ENCODE data around the gene NHSL1. TPM values are rescaled to one million over a fixed set of nuclear protein-coding genes. Genes with fewer than 3 reads are reported as not detected.

The NHSL1 gene
- total and polyA plus RNA-seq, 2 of the 8 experiments (the other 6 are each of a cell fraction or from before 2014, with no cell fraction given): 7.2 to 32.4 TPM

GRCh38 chr6:138405816-138406413, 93.4 kb downstream of the NHSL1 start:
- ChIA-PET CTCF (ENCODE audit: partially characterized antibody) (interaction anchor here (1.0 to 4.2 kb wide), 5 partner anchors 101 to 289 kb away, joined by 4 to 35 read pairs (median 5); no protein-coding TSS in a partner anchor), POLR2A (ENCODE audit: partially characterized antibody) (interaction anchor here (2.3 to 3.0 kb wide), 2 partner anchors 9 to 14 kb away, joined by 12 read pairs; no protein-coding TSS in a partner anchor)
- DNase-seq (ENCODE audit: low read depth in 1 of 2, low spot score in 2 of 2): no peak
- H4K8ac ChIP-seq (ENCODE audit: extremely low read depth, insufficient read depth, low read length): no peak overlapping the region
- H3K4me3 ChIP-seq (ENCODE audit: extremely low read depth in 1 of 4, insufficient read depth in 2 of 4, low read depth in 3 of 4, low read length in 4 of 4): no peak overlapping the region
- H3K79me2 ChIP-seq (ENCODE audit: control insufficient read depth in 1 of 2, insufficient read depth in 2 of 2, low read length in 2 of 2): no peaks in the 10 kb centered on the region
- H3K4me2 ChIP-seq (ENCODE audit: insufficient read depth in 1 of 2, low read depth in 2 of 2, low read length in 2 of 2): peak overlapping the region in 1 of 2 experiments; percentile 74; a peak in 1 of 4 replicates
- no peak overlapping the region for H3K9ac ChIP-seq (replicated peaks in 1 of 4; ENCODE audit: extremely low read depth in 1 of 4, low read depth in 3 of 4, low read length in 3 of 4)
- no peak overlapping the region for H3K14ac ChIP-seq (ENCODE audit: insufficient read length)
- no peak overlapping the region for H2BK20ac ChIP-seq (ENCODE audit: low read length)
- no peak overlapping the region for H2BK5ac ChIP-seq (ENCODE audit: low read depth, low read length)
- no peak overlapping the region for H2AK5ac ChIP-seq (ENCODE audit: low read depth, low read length)
- no peak overlapping the region for H4K91ac ChIP-seq (replicated peaks; ENCODE audit: insufficient read length, low read length)
- no peak overlapping the region for H2BK15ac ChIP-seq (ENCODE audit: low read length)
- no peak overlapping the region for H3K18ac ChIP-seq (ENCODE audit: extremely low read depth, low read length)
- no peak overlapping the region for H4K5ac ChIP-seq (ENCODE audit: insufficient read length, low read depth, low read length)
- H3K56ac ChIP-seq (replicated peaks; ENCODE audit: insufficient read length, low read depth, low read length): no peak overlapping the region
- peaks cover 6% of the 10 kb centered on the region; the same call in 1 of the 2 replicates for H3K23me2 ChIP-seq (ENCODE audit: low read depth, low read length)
- 88% methylated on average over 5 of the region's 5 CpGs; no CpG with 5 or more reads in 1 of the 2 experiments for WGBS, 2 experiments (ENCODE audit: extremely low coverage in 1 of 2, insufficient coverage in 1 of 2, insufficient read length in 1 of 2, insufficient replicate concordance in 2 of 2, low coverage in 1 of 2, low lambda C conversion rate in 2 of 2, missing lambda C conversion rate in 1 of 2)
- peaks cover 2 to 34% (median 14%) of the 10 kb centered on the region in 4 experiments; a peak in 7 of 8 replicates for H3K36me3 ChIP-seq (ENCODE audit: control insufficient read depth in 2 of 4, insufficient read depth in 4 of 4, low read length in 3 of 4)
- no peak for FAIRE-seq
- no peak overlapping the region for H2BK120ac ChIP-seq (replicated peaks; ENCODE audit: low read depth, low read length)
- no peak overlapping the region for H3K27ac ChIP-seq (ENCODE audit: low read depth, low read length)
- H3K4me1 ChIP-seq (replicated peaks in 1 of 4; ENCODE audit: control insufficient read depth in 3 of 4, insufficient read depth in 4 of 4, low read length in 3 of 4): peaks cover 0 to 3% (median 0%) of the 10 kb centered on the region in 4 experiments; a peak in 3 of 7 replicates
- no peaks in the 10 kb centered on the region; a peak in 1 of 7 replicates for H3K27me3 ChIP-seq (replicated peaks in 1 of 4; ENCODE audit: control insufficient read depth in 3 of 4, extremely low read depth in 1 of 4, insufficient read depth in 3 of 4, low read length in 3 of 4)
- no peaks in the 10 kb centered on the region; the same call in 1 of the 2 replicates for H3K79me1 ChIP-seq (ENCODE audit: low read depth, low read length)
- H2BK12ac ChIP-seq (ENCODE audit: low read depth, low read length): no peak overlapping the region
- no peaks in the 10 kb centered on the region for H4K20me1 ChIP-seq (replicated peaks in 1 of 2; ENCODE audit: control insufficient read depth in 1 of 2, insufficient read depth in 2 of 2, low read length in 2 of 2)
- H3K23ac ChIP-seq (ENCODE audit: insufficient read length): no peak overlapping the region
- no peaks in the 10 kb centered on the region for H3K9me3 ChIP-seq (ENCODE audit: insufficient read depth in 2 of 2, low read depth in 1 of 2, low read length in 1 of 2)
- H3K4ac ChIP-seq (replicated peaks; ENCODE audit: insufficient read length, low read depth, low read length): no peak overlapping the region
- H2AFZ ChIP-seq (ENCODE audit: low read length): no peak overlapping the region
- no peak for TF ChIP-seq TEAD4 (IDR thresholded peaks at IDR 0.05; ENCODE audit: low read depth, low read length)
- no peak for TF ChIP-seq SRF (IDR thresholded peaks at IDR 0.05; ENCODE audit: low read depth, low read length)
- no peak for TF ChIP-seq TCF12 (IDR thresholded peaks at IDR 0.05; ENCODE audit: low read depth, low read length)
- no peak for TF ChIP-seq SIRT6 (IDR thresholded peaks at IDR 0.05; ENCODE audit: low read length)
- TF ChIP-seq FOSL1 (IDR thresholded peaks at IDR 0.05; ENCODE audit: insufficient read depth, low read depth, low read length): no peak
- TF ChIP-seq BRCA1 (IDR thresholded peaks at IDR 0.05; ENCODE audit: low read depth, low read length): no peak
- TF ChIP-seq EZH2 (IDR thresholded peaks at IDR 0.05; ENCODE audit: low read depth, low read length, severe bottlenecking): no peak
- TF ChIP-seq ASH2L (IDR thresholded peaks at IDR 0.05; ENCODE audit: low read length): no peak
- no peak for TF ChIP-seq KDM5A (IDR thresholded peaks at IDR 0.05; ENCODE audit: low read length)
- TF ChIP-seq SP1 (IDR thresholded peaks at IDR 0.05; ENCODE audit: low read depth, low read length): no peak
- TF ChIP-seq BCL11A (IDR thresholded peaks at IDR 0.05; ENCODE audit: low read depth in 2 of 2, low read length in 2 of 2): no peak
- TF ChIP-seq CTBP2 (IDR thresholded peaks at IDR 0.05; ENCODE audit: borderline replicate concordance, insufficient read depth, insufficient read length, low read length): no peak
- no peak for TF ChIP-seq HDAC6 (IDR thresholded peaks at IDR 0.05; ENCODE audit: low read depth, low read length)
- no peak for TF ChIP-seq POU5F1 (IDR thresholded peaks at IDR 0.05; ENCODE audit: low read depth, low read length)
- no peak for TF ChIP-seq SP2 (IDR thresholded peaks at IDR 0.05; ENCODE audit: low read length)
